GM19328 (cell line): ENCODE data around the gene ENOPH1.

Experiments
- ATAC-seq: cut with Tn5 transposase; IDR thresholded peaks from one replicate; pipeline ENCODE4 v1.9.1; 2021; ENCODE audit warnings: mild to moderate bottlenecking, moderate library complexity; ENCODE audit not compliant: unreplicated experiment

ENOPH1 gene

GRCh38 chr4:82425478-82425877, 4.9 kb upstream of the ENOPH1 start:
- no peak for ATAC-seq

- ATAC-seq, result no peak
Observed at GRCh38 chr4:82428526-82428968, 1.8 kb upstream of the ENOPH1 start.

- ATAC-seq, result peak; percentile 52
Observed at GRCh38 chr4:82428969-82429727, 1.2 kb upstream of the ENOPH1 start.

GRCh38 chr4:82429728-82430192, 630 bp upstream of the ENOPH1 start:
- ATAC-seq, result peak; percentile 13

GRCh38 chr4:82430964-82431745, 765 bp downstream of the ENOPH1 start:
- peak; percentile 0 for ATAC-seq

- ATAC-seq, result no peak
Observed at GRCh38 chr4:82431831-82432230, 1.4 kb downstream of the ENOPH1 start.

- ATAC-seq, result no peak
Observed at GRCh38 chr4:82432596-82432995, 2.2 kb downstream of the ENOPH1 start.

GRCh38 chr4:82433791-82434190, 3.4 kb downstream of the ENOPH1 start:
- no peak for ATAC-seq

- ATAC-seq, result no peak
Observed at GRCh38 chr4:82434949-82435348, 4.6 kb downstream of the ENOPH1 start.

GRCh38 chr4:82436130-82436529, 5.7 kb downstream of the ENOPH1 start:
- no peak for ATAC-seq

GRCh38 chr4:82436780-82437179, 6.4 kb downstream of the ENOPH1 start:
- no peak for ATAC-seq

GRCh38 chr4:82437285-82438005, 7.1 kb downstream of the ENOPH1 start:
- ATAC-seq, result no peak

GRCh38 chr4:82439088-82439487, 8.7 kb downstream of the ENOPH1 start:
- no peak for ATAC-seq

GRCh38 chr4:82447886-82448285, 17.5 kb downstream of the ENOPH1 start:
- ATAC-seq, result no peak

- no peak for ATAC-seq
Observed at GRCh38 chr4:82450966-82451755, 20.8 kb downstream of the ENOPH1 start.

GRCh38 chr4:82452026-82452425, 21.6 kb downstream of the ENOPH1 start:
- ATAC-seq, result no peak

GRCh38 chr4:82457266-82457665, 26.9 kb downstream of the ENOPH1 start:
- no peak for ATAC-seq

- ATAC-seq, result no peak
Observed at GRCh38 chr4:82458729-82459128, 28.3 kb downstream of the ENOPH1 start.

GRCh38 chr4:82461710-82462109, 31.3 kb downstream of the ENOPH1 start:
- ATAC-seq, result no peak

- peak; percentile 61 for ATAC-seq
Observed at GRCh38 chr4:82462415-82462831, 32.0 kb downstream of the ENOPH1 start.

GRCh38 chr4:82463221-82463620, 32.8 kb downstream of the ENOPH1 start:
- ATAC-seq, result no peak
